ENCODE data around the gene YDJC. TPM values are rescaled to one million over a fixed set of nuclear protein-coding genes. Genes with fewer than 3 reads are reported as not detected.

Gene YDJC
- total and polyA plus RNA-seq, 2 of the 4 experiments (the other 2 are of a cell fraction), result 8.1 to 23.6 TPM

- 91% methylated on average over 4 of the region's 7 CpGs; no CpG with 5 or more reads in 1 of the 2 experiments for WGBS, 2 experiments (ENCODE audit: extremely low coverage in 2 of 2, insufficient read length in 1 of 2)
- H4K8ac ChIP-seq (ENCODE audit: low read depth in 2 of 2, low read length in 2 of 2), result no peak overlapping the region
- no peak overlapping the region for H3K9ac ChIP-seq (ENCODE audit: low read depth, low read length)
- H2BK15ac ChIP-seq (ENCODE audit: low read depth, low read length), result no peak overlapping the region
- no peak overlapping the region for H3K18ac ChIP-seq (ENCODE audit: low read depth, low read length)
- H3K27me3 ChIP-seq (ENCODE audit: control insufficient read depth, insufficient read depth, low read length), result no peaks in the 10 kb centered on the region
- no peak overlapping the region for H4K5ac ChIP-seq (ENCODE audit: low read depth, low read length)
- no peak overlapping the region for H2BK20ac ChIP-seq (ENCODE audit: low read depth, low read length)
- no peak overlapping the region for H3K4ac ChIP-seq (ENCODE audit: low read depth, low read length)
- no peak overlapping the region for H3K23ac ChIP-seq (ENCODE audit: low read depth, low read length)
- no peak overlapping the region for H3K4me3 ChIP-seq (ENCODE audit: insufficient read depth, low read depth, low read length)
- CTCF ChIA-PET, result interaction anchor here (1.2 kb wide), 1 partner anchor 11 kb away, joined by 3 read pairs; no protein-coding TSS in a partner anchor
- no peak overlapping the region for H2AFZ ChIP-seq (replicated peaks; ENCODE audit: low read length, poor library complexity)
- H2BK5ac ChIP-seq (ENCODE audit: low read depth, low read length, poor library complexity, severe bottlenecking), result no peak overlapping the region
- no peak overlapping the region for H2AK5ac ChIP-seq (ENCODE audit: low read depth, low read length)
- no peak for TF ChIP-seq RFX5 (IDR thresholded peaks at IDR 0.05; ENCODE audit: low read depth, low read length)
- no peak for TF ChIP-seq BHLHE40 (IDR thresholded peaks at IDR 0.05; ENCODE audit: low read depth, low read length)
- TF ChIP-seq NFE2L2 (IDR thresholded peaks at IDR 0.05; ENCODE audit: low read depth, low read length), result no peak
- TF ChIP-seq, protein P1, sequence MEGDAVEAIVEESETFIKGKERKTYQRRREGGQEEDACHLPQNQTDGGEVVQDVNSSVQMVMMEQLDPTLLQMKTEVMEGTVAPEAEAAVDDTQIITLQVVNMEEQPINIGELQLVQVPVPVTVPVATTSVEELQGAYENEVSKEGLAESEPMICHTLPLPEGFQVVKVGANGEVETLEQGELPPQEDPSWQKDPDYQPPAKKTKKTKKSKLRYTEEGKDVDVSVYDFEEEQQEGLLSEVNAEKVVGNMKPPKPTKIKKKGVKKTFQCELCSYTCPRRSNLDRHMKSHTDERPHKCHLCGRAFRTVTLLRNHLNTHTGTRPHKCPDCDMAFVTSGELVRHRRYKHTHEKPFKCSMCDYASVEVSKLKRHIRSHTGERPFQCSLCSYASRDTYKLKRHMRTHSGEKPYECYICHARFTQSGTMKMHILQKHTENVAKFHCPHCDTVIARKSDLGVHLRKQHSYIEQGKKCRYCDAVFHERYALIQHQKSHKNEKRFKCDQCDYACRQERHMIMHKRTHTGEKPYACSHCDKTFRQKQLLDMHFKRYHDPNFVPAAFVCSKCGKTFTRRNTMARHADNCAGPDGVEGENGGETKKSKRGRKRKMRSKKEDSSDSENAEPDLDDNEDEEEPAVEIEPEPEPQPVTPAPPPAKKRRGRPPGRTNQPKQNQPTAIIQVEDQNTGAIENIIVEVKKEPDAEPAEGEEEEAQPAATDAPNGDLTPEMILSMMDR (conservative IDR thresholded peaks at IDR 0.05; ENCODE audit: low read depth, low read length), result no peak
- no peak for TF ChIP-seq POLR2A (IDR thresholded peaks at IDR 0.05; ENCODE audit: low read depth, low read length)
- no peak for TF ChIP-seq MAZ (IDR thresholded peaks at IDR 0.05; ENCODE audit: borderline replicate concordance, low read depth, low read length)
- TF ChIP-seq RCOR1 (IDR thresholded peaks at IDR 0.05; ENCODE audit: insufficient replicate concordance, low read length), result no peak
- TF ChIP-seq SMC3 (IDR thresholded peaks at IDR 0.05; ENCODE audit: low read depth, low read length), result no peak
- TF ChIP-seq CHD1 (IDR thresholded peaks at IDR 0.05; ENCODE audit: low read depth, low read length), result no peak
- POLR2A ChIA-PET (ENCODE audit: unreplicated experiment), result no interaction called here
- dilution Hi-C loops (cut with HindIII; ENCODE audit: low sequenced_read_pairs, unreplicated experiment) (no loop called here), in situ Hi-C loops (cut with MboI; ENCODE audit: low sequenced_read_pairs) (no loop called here), intact Hi-C loops (cut with micrococcal nuclease) (no loop called here)
- ATAC-seq (ENCODE audit: low read depth) (no peak), DNase-seq (no peak)
- peaks cover 21% of the 10 kb centered on the region for H3K9me1 ChIP-seq (ENCODE audit: insufficient read depth, low read length)
- H3K9me3 ChIP-seq (ENCODE audit: control insufficient read depth, insufficient read depth, low read length), result no peaks in the 10 kb centered on the region
- H4K20me1 ChIP-seq (ENCODE audit: insufficient read depth, low read length), result peaks cover 86% of the 10 kb centered on the region
- peaks cover 26% of the 10 kb centered on the region for H3K36me3 ChIP-seq (ENCODE audit: control insufficient read depth, insufficient read depth, low read length)
- H3K14ac ChIP-seq (replicated peaks; ENCODE audit: low read depth, low read length), result no peak overlapping the region
- no peak overlapping the region for H4K91ac ChIP-seq (ENCODE audit: insufficient read depth, low read depth, low read length)
- no peak overlapping the region for H2BK120ac ChIP-seq (ENCODE audit: low read depth, low read length)
- no peak overlapping the region for H3K56ac ChIP-seq (ENCODE audit: extremely low read depth, insufficient read depth, low read length)
- peaks cover 3% of the 10 kb centered on the region; the same call in 1 of the 2 replicates for H3K4me1 ChIP-seq (ENCODE audit: control insufficient read depth, insufficient read depth, low read length)
- H2AK9ac ChIP-seq (replicated peaks; ENCODE audit: low read depth, low read length, poor library complexity), result no peak overlapping the region
- H3K79me1 ChIP-seq (ENCODE audit: low read depth in 1 of 2, low read length in 2 of 2), result peaks cover 41 to 71% of the 10 kb centered on the region in 2 experiments
- BruUV-seq (replicated peaks), result no TSS peak
- no peak overlapping the region for H3K27ac ChIP-seq (ENCODE audit: insufficient read depth, low read length)
- no peak overlapping the region for H3K4me2 ChIP-seq (ENCODE audit: low read depth, low read length)
Measured at GRCh38 chr22:21612858-21613257, 17.0 kb downstream of the YDJC start.

All from IMR-90 (cell line).